ENCODE results near the gene AMACR.

DNA sequence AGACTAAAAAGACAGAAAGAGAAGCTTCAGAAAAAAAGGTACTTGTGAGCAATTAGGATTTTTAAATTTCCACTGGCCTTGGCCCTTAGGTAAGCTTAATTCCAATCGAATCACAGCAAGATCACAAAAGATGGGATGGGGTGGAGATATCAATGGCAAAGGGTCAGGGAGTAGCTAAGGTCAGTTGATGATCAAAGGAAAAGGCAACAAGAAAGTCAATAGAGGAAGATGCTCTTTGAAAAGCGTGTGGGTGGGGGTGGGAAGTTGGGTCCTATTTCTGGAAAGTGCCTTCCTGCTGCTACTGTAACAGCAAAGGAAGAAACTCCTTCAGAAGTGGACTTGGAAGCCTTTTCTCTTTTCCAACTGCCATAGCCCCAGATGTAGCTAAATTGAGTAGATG lies 27.9 kb upstream of the AMACR start:
- TF ChIP-seq, protein P1, sequence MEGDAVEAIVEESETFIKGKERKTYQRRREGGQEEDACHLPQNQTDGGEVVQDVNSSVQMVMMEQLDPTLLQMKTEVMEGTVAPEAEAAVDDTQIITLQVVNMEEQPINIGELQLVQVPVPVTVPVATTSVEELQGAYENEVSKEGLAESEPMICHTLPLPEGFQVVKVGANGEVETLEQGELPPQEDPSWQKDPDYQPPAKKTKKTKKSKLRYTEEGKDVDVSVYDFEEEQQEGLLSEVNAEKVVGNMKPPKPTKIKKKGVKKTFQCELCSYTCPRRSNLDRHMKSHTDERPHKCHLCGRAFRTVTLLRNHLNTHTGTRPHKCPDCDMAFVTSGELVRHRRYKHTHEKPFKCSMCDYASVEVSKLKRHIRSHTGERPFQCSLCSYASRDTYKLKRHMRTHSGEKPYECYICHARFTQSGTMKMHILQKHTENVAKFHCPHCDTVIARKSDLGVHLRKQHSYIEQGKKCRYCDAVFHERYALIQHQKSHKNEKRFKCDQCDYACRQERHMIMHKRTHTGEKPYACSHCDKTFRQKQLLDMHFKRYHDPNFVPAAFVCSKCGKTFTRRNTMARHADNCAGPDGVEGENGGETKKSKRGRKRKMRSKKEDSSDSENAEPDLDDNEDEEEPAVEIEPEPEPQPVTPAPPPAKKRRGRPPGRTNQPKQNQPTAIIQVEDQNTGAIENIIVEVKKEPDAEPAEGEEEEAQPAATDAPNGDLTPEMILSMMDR (IDR thresholded peaks at IDR 0.05; ENCODE audit: extremely low read depth in 1 of 2, insufficient read depth in 1 of 2, low read depth in 1 of 2, low read length in 2 of 2): no peak
- TF ChIP-seq, protein P2, sequence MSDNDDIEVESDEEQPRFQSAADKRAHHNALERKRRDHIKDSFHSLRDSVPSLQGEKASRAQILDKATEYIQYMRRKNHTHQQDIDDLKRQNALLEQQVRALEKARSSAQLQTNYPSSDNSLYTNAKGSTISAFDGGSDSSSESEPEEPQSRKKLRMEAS (IDR thresholded peaks at IDR 0.05; ENCODE audit: insufficient read depth, insufficient read length): no peak
- no peak for TF ChIP-seq POLR2A (IDR thresholded peaks at IDR 0.05; ENCODE audit: low read depth, low read length)
- no peak for TF ChIP-seq MYC (IDR thresholded peaks at IDR 0.05; ENCODE audit: low read depth, low read length)
- TF ChIP-seq EZH2 (IDR thresholded peaks at IDR 0.05; ENCODE audit: borderline replicate concordance, low read depth, low read length, severe bottlenecking): no peak
- TF ChIP-seq POLR2AphosphoS5 (IDR thresholded peaks at IDR 0.05; ENCODE audit: insufficient read depth, low read depth, low read length): no peak
- no peak for TF ChIP-seq JUN (IDR thresholded peaks at IDR 0.05; ENCODE audit: borderline replicate concordance, insufficient read depth, insufficient read length, low read depth)
- no peak for TF ChIP-seq GATA2 (IDR thresholded peaks at IDR 0.05; ENCODE audit: insufficient read depth, insufficient read length, low read depth, low read length)
